Right atrium auricular region (tissue), 2 donors: ENCODE data around the gene CELF6. TPM values are rescaled to one million over a fixed set of nuclear protein-coding genes. Genes with fewer than 3 reads are reported as not detected.

Source experiments
- DNase-seq: peaks from one replicate; pipeline ENCODE4 v3.0.0-alpha.2; 2019; ENCODE audit warnings: low spot score
- H3K27ac ChIP-seq, 2 donors: fragments of 200-600 bp; sonication (generic); 1 replicate in 1 of 2; 2 replicates in 1 of 2; pipeline ENCODE4 v1.5.1; 2016 to 2019
- H3K27me3 ChIP-seq, 2 donors: fragments of 200-600 bp; sonication (generic); one replicate each; pipeline versions ENCODE4 v1.5.1 to v1.6.0; 2017 to 2019
- H3K36me3 ChIP-seq: fragments of 200-600 bp; sonication (generic); one replicate; pipeline ENCODE4 v1.5.1; 2016
- H3K4me1 ChIP-seq, 2 donors: fragments of 200-600 bp; sonication (generic); one replicate each; pipeline versions ENCODE4 v1.5.1 to v1.6.0; 2017 to 2019
- H3K4me3 ChIP-seq, 2 donors: fragments of 200-600 bp; sonication (generic); 1 replicate in 1 of 2; 2 replicates in 1 of 2; pipeline ENCODE4 v1.5.1; 2017 to 2019; ENCODE audit warnings: mild to moderate bottlenecking in 1 of 2, moderate library complexity in 1 of 2
- H3K9me3 ChIP-seq, 2 donors: fragments of 200-600 bp; sonication (generic); one replicate each; pipeline ENCODE4 v1.5.1; 2019
- CTCF ChIP-seq, 2 donors: fragments of 200-600 bp; sonication (generic); IDR thresholded peaks; one replicate each; pipeline ENCODE4 v1.5.1; 2019; ENCODE audit warnings: antibody characterized with exemption in 2 of 2
- total RNA-seq, 2 donors: library from RNA; depleted of rRNA; stranded (reverse); fragments of >200 nt; gene quantifications; one replicate each; pipeline ENCODE4 v1.1.0, GENCODE V29; 2016

The CELF6 gene
- total RNA-seq, 2 donors from 2014 or later: 0.28 to 0.74 TPM

- DNase-seq: no peak
- TF ChIP-seq CTCF (IDR thresholded peaks at IDR 0.05): no peak
- Histone ChIP-seq H3K9me3 (no peaks in the 10 kb centered on the region), H3K4me3 (no peak overlapping the region), H3K27me3 (no peaks in the 10 kb centered on the region), H3K27ac (no peak overlapping the region), H3K4me1 (no peaks in the 10 kb centered on the region), H3K36me3 (peaks cover 81% of the 10 kb centered on the region)
These were observed 70.7 kb downstream of the CELF6 start for GRCh38 chr15:72249142-72249810.

GRCh38 chr15:72248514-72248913 lies 71.4 kb downstream of the CELF6 start:
- Histone ChIP-seq H3K27ac (no peak overlapping the region), H3K4me3 (no peak overlapping the region), H3K4me1 (no peaks in the 10 kb centered on the region), H3K9me3 (no peaks in the 10 kb centered on the region), H3K27me3 (no peaks in the 10 kb centered on the region), H3K36me3 (peaks cover 79% of the 10 kb centered on the region)
- TF ChIP-seq CTCF (IDR thresholded peaks at IDR 0.05): no peak
- no peak for DNase-seq

- Histone ChIP-seq H3K9me3 (no peaks in the 10 kb centered on the region), H3K4me3 (no peak overlapping the region), H3K27ac (no peak overlapping the region), H3K36me3 (peaks cover 70% of the 10 kb centered on the region), H3K27me3 (no peaks in the 10 kb centered on the region), H3K4me1 (no peaks in the 10 kb centered on the region)
- no peak for TF ChIP-seq CTCF (IDR thresholded peaks at IDR 0.05)
- no peak for DNase-seq
These were observed 77.1 kb downstream of the CELF6 start for GRCh38 chr15:72242775-72243370.

GRCh38 chr15:72239652-72240051 lies 80.3 kb downstream of the CELF6 start:
- no peak for DNase-seq
- no peak for TF ChIP-seq CTCF (IDR thresholded peaks at IDR 0.05)
- Histone ChIP-seq H3K27ac (no peak overlapping the region), H3K4me1 (peaks cover 0 to 8% of the 10 kb centered on the region in 2 donors), H3K36me3 (peaks cover 54% of the 10 kb centered on the region), H3K27me3 (no peaks in the 10 kb centered on the region), H3K9me3 (no peaks in the 10 kb centered on the region), H3K4me3 (no peak overlapping the region)

DNA sequence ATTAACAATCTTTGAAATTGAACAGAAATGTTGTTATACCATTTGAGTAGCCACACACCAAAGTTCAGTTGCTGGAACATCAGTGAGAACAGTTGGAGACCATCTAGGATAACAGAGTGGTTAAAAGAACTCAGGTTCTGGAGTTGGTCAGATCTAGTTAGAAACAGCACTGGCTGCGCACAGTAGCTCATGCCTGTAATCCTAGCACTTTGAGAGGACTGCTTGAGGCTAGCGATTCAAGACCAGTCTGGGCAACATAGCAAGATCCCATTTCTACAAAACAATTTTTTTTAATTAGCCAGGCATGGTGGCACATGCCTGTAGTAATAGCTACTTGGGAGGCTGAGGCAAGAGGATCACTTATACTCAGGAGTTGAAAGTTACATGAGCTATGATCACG lies 81.4 kb downstream of the CELF6 start:
- Histone ChIP-seq H3K4me1 (peaks cover 0 to 8% of the 10 kb centered on the region in 2 donors), H3K27ac (no peak overlapping the region), H3K9me3 (no peaks in the 10 kb centered on the region), H3K36me3 (peaks cover 45% of the 10 kb centered on the region), H3K4me3 (no peak overlapping the region), H3K27me3 (no peaks in the 10 kb centered on the region)
- no peak for TF ChIP-seq CTCF (IDR thresholded peaks at IDR 0.05)
- DNase-seq: no peak

DNA sequence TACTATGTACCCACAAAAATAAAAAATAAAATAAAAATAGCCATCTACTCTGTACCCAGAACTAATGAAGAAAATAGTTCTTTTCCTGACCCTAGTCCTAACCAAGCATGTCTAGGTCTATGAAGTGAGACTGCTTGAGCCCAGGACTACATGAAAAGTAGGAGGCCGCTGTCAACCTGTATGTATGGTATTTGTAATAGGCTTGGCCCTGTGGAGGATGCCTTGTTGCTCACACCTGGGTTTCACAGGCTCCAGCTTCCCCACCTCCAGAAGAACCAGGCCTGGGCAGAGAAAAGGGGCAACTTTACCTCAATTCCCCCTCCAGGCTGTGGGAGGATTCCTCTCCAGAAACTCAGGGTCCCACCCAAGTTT lies 82.1 kb downstream of the CELF6 start:
- Histone ChIP-seq H3K27me3 (no peaks in the 10 kb centered on the region), H3K9me3 (no peaks in the 10 kb centered on the region), H3K36me3 (peaks cover 38% of the 10 kb centered on the region), H3K4me3 (no peak overlapping the region), H3K4me1 (peaks cover 0 to 9% of the 10 kb centered on the region in 2 donors), H3K27ac (peak overlapping the region; percentile 53 to 58)
- no peak for TF ChIP-seq CTCF (IDR thresholded peaks at IDR 0.05)
- no peak for DNase-seq
